ENCODE results near the gene VNN1. TPM values are rescaled to one million over a fixed set of nuclear protein-coding genes. Genes with fewer than 3 reads are reported as not detected.
A peak's percentile ranks its signal among the peaks of the same experiment; 100 is the strongest.
"Not testable (repeated sequence)": the region's sequence is repeated elsewhere in the genome, so short reads cannot be mapped to it uniquely, and the experiment has no call there.

Gene VNN1
- polyA plus RNA-seq, 3 donors, result 0.14 to 0.19 (median 0.14) TPM

GRCh38 chr6:132673376-132674094, 40.3 kb downstream of the VNN1 start:
- DNase-seq, result no peak

DNA sequence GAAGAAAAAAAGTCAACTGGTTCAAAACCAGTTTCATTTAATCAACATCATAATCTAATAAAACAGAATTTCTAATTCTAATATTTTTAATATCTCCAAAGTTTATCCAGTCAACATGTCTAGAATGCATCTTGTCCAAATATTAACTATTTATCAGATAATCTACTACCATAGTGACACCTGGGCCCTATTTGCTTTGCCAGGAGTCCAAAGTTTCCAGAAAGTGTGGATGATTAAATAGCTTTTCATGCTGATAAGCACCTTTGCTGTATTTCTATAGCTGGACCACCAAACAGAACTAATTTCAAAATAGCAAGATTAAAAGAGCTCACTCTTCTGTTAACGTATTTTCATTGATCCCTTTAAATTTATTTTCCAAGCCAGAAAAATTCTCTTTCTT, 42.6 kb downstream of the VNN1 start:
- no peak for DNase-seq

DNA sequence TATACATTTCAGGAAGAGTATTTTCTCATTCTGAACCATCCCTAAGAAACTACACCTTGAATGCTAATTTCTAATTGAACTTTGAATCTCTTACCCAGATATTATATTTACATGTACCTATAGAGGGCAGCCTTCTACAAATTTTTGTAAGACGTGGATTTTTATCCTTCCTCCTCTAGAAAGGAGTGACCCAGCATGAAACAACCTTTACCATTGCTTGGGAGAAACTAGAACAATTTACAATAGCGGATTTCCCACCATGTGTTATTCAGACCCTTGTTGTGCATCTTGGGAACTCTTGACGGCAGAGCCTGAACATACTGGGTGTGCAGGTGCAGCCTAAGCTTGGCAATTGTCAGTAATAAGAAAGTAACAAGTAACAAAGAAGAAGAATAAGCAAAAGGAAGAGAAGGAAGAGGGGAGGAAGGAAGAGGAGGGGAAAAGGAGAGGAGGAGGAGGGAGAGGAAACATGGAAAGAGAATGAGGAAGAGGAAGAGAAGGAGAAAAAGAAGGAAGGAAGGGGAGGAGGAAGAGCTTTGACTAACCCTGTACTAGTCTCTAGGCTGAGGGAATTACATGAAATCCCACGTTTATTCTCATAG, 44.1 kb downstream of the VNN1 start:
- peak; percentile 21 for DNase-seq

- no peak for DNase-seq
Measured at GRCh38 chr6:132666118-132666517, 47.7 kb downstream of the VNN1 start.

DNA sequence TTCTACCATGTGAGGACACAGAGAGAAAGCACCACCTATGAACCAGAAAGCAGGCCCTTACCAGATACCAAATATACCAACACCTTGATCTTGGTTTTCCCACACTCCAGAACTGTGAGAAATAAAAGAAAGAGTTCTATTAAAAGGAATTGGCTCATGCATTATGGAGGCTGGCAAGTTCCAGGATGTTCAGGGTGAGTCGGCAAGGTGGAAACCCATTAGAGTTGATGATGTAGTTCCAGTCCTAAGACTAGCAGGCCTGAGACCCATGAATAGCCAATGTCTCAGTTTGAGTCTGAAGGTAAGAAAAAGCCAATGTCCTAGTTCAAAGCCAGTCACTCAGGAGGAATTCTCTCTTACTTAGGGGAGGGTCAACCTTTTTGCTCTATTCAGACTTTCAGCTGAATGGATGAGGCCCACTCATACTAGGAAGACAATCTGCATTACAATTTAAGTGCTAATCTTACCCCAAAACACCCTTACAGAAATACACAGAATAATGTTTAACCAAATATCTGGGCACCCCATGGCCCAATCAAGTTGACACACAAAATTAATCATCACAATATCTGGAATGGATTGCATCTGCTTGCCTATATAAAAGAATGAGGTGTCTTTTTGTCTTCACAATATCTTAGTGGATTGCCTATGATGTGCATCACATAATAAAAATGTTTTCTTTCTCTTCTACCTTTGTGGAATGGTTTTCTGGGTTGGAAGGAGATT, 49.4 kb downstream of the VNN1 start:
- no peak for DNase-seq

DNA sequence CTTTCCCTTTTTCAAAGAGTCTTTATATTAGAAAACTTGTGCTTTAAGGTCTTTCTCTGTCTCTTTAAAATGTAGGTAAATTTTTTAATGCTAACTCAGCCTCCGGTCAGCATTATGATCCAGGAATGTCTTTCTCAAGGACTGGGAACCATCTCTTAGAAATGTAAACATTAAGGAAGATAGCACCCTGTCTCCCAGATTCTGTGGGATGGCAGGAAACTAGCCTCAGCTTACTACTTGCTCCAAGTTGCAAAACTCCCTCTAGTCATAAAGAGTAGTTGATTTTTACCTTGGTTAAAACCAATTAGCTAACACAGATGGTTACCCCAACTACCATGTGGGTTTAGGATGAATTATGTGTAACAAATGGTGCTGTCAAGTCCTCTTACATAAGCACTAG, 50.2 kb downstream of the VNN1 start:
- no peak for DNase-seq

DNA sequence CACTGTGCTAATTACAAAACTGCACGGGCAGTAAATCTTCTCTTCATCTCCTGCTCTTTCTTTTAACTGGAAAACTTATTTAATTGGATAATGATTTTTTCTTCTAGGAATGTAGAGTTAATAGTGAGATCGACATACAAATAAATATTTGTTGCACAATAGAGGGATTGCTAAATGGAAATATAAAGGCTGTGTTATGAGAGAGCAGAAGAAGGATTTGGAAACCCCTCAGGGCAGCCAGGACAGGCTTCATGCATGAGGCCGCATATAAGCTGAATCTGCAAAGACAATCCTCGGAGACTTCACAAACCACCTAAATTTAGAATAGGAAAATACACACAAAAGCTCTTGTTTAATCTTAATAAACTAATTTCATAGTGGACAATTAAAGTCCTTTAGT, 51.9 kb downstream of the VNN1 start:
- no peak for DNase-seq

- no peak for DNase-seq
Measured at GRCh38 chr6:132659082-132659481, 54.8 kb downstream of the VNN1 start, which contains the start of gene TAAR1. Gene TAAR1 (minus strand): TSS chr6:132659182. CDS start chr6:132646003, 13,179 bp downstream.

GRCh38 chr6:132651062-132651461, 62.8 kb downstream of the VNN1 start:
- no peak for DNase-seq

DNA sequence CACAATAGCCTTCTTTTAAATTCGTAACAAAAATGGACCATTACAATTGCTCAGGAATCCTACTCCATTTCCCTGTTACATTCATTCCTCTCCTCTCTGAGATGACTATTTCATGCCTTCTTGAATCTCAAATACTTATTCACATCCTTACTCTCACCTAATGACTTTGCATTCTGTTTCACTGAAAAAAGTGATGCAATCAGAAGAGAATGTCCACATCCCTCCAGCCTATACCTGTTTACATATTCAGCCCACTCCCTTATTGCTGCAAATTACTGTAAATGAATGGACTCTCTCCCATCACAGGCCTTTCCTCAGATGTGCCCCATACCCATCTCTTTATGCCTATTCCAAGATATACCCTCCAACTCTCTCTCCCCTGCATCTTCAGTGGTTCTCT, 63.4 kb downstream of the VNN1 start:
- DNase-seq, result no peak

DNA sequence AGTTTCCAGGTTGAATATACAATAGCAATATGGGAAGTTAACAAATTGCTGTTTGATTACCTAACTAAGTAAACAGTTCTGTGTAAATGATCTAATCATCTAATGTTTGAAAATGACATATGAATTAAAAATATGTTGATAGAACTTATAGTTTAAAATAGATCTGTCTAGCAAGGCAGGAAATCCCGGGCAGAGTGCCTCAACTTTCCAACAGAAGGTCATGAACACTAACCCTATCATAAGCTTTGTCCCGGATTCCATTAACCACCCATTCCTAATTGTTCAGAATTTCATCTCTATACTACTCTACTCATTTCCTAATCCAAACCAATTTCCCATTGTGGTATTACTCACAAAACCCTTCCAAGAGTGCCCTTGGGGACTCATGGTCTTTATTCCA, 65.0 kb downstream of the VNN1 start:
- DNase-seq, result no peak

GRCh38 chr6:132648356-132648755, 65.5 kb downstream of the VNN1 start:
- no peak for DNase-seq

DNA sequence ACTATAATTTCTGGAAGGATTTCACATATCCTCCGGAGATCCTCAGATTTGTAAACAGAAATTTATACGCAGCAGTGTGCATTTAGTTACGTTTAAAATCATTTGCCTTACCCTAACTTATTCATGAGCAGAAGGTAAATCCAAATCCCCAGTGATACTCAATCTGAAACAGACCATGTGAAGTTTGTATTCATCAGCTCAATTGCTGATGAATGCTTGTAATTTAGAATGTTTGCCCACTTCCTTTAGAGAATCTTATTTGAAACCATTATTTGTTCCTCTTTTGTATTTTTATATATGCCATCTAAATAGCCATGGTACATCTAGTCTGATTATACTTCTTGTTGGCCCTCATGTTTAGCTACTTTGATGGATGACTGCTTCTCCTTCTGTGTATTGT, 70.3 kb downstream of the VNN1 start:
- DNase-seq, result no peak

DNA sequence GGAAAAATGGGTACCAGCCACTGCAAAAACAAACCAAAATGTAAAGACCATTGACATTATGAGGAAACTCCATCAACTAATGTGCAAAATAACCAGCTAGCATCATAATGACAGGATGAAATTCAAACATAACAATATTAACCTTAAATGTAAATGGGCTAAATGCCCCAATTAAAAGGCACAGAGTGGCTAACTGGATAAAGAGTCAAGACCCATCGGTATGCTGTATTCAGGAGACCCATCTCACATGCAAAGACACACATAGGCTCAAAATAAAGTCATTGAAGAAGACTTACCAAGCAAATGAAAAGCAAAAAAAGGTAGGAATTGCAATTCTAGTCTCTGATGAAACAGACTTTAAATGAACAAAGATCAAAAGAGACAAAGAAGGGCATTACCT, 76.7 kb downstream of the VNN1 start:
- DNase-seq, result not testable (repeated sequence)

GRCh38 chr6:132635906-132636305, 77.9 kb downstream of the VNN1 start:
- not testable (repeated sequence) for DNase-seq

DNA sequence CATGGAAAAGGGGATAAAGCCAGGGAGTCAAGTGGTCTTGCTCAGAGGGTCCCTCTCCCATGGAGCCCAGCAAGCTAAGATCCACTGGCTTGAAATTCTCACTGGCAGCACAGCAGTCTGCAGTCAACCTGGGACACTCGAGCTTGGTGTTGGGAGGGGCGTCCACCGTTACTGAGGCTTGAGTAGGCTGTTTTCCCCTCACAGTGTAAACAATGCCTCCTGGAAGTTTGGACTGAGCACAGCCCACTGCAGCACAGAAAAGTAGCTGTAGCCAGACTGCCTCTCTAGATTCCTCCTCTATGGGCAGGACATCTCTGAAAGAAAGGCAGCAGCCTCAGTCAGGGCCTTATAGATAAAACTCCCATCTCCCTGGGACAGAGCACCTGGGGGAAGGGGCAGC, 78.6 kb downstream of the VNN1 start:
- DNase-seq, result not testable (repeated sequence)

DNA sequence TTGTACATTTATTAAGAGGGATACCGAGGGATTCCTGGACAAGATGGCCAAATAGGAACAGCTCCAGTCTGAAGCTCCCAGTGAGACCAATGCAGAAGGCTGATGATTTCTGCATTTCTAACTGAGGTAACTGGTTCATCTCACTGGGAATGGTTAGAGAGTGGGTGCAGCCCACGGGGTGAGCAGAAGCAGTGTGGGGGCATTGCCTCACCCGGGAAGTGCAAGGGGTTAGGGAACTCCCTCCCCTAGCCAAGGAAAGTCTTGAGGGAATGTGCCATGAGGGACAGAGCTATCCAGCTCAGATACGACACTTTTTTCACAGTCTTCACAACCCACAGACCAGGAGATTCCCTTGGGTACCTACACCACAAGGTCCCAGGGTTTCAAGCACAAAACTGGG, 79.1 kb downstream of the VNN1 start:
- DNase-seq, result no peak

- DNase-seq, result no peak
Measured at GRCh38 chr6:132633362-132633761, 80.5 kb downstream of the VNN1 start.

Other genes with a start within 250 kb of the VNN1 start
- 100 to 1,000 TPM in 1 of 3 donors, 10 to 100 TPM in 2; 86.7 to 103 (median 91.8) TPM for gene STX7, start 200.9 kb downstream of the VNN1 start, polyA plus RNA-seq (ENCODE audit: insufficient read length in 3 of 3)
- gene TAAR9, start 175.8 kb downstream of the VNN1 start, polyA plus RNA-seq (ENCODE audit: insufficient read length in 3 of 3), result not detected
- not detected for gene TAAR8, start 161.4 kb downstream of the VNN1 start, polyA plus RNA-seq (ENCODE audit: insufficient read length in 3 of 3)
- under 1 TPM in 1 of 3 donors, not detected in 2; 0.30 TPM for gene TAAR6, start 143.7 kb downstream of the VNN1 start, polyA plus RNA-seq (ENCODE audit: insufficient read length in 3 of 3)
- not detected for gene TAAR5, start 124.3 kb downstream of the VNN1 start, polyA plus RNA-seq (ENCODE audit: insufficient read length in 3 of 3)
- gene TAAR2, start 89.8 kb downstream of the VNN1 start, polyA plus RNA-seq (ENCODE audit: insufficient read length in 3 of 3), result not detected
- gene TAAR1, start 54.9 kb downstream of the VNN1 start, polyA plus RNA-seq (ENCODE audit: insufficient read length in 3 of 3), result under 1 TPM in 2 of 3 donors, not detected in 1; 0.16 to 0.17 TPM
- 1 to 10 TPM; 2.3 to 2.4 (median 2.3) TPM for gene VNN2, start 43.8 kb upstream of the VNN1 start, polyA plus RNA-seq (ENCODE audit: insufficient read length in 3 of 3)
- 10 to 100 TPM; 28.2 to 30.9 (median 30.8) TPM for gene SLC18B1, start 84.6 kb upstream of the VNN1 start, polyA plus RNA-seq (ENCODE audit: insufficient read length in 3 of 3)
- 1,000 to 10,000 TPM; 1,706 to 2,135 (median 1,727) TPM for gene RPS12, start 100.5 kb upstream of the VNN1 start, polyA plus RNA-seq (ENCODE audit: insufficient read length in 3 of 3)